Left renal cortex interstitium (tissue), 4 donors: Measurements from ENCODE around the gene GRIN1. TPM values are rescaled to one million over a fixed set of nuclear protein-coding genes. Genes with fewer than 3 reads are reported as not detected.
"Not testable (repeated sequence)": the region's sequence is repeated elsewhere in the genome, so short reads cannot be mapped to it uniquely, and the experiment has no call there.

ENCODE experiments used
- DNase-seq, 4 donors: peaks; one replicate each; pipeline ENCODE4 v3.0.0-alpha.2; 2013; ENCODE audit warnings: low read depth in 4 of 4, low spot score in 2 of 4, missing footprints in 1 of 4
- polyA plus RNA-seq, 4 donors: library from polyadenylated mRNA; unstranded; fragments of 120-200 nt; gene quantifications; one replicate each; pipeline ENCODE4 v1.2.1, GENCODE V29; 2013; ENCODE audit not compliant: insufficient read length in 4 of 4

Gene GRIN1
- polyA plus RNA-seq, 4 donors, result 0.06 to 0.60 (median 0.20) TPM; not detected in 1

GRCh38 chr9:137127301-137128157, 11.4 kb upstream of the GRIN1 start:
- DNase-seq, result no peak

GRCh38 chr9:137128158-137128861, 10.6 kb upstream of the GRIN1 start:
- DNase-seq, result no peak

- DNase-seq, result no peak
Observed at GRCh38 chr9:137128862-137129455, 10.0 kb upstream of the GRIN1 start.

GRCh38 chr9:137129456-137130175, 9.3 kb upstream of the GRIN1 start:
- peak; percentile 47 to 81 (median 70) for DNase-seq

- no peak for DNase-seq
Observed at GRCh38 chr9:137130176-137130755, 8.7 kb upstream of the GRIN1 start.

GRCh38 chr9:137134191-137134590, 4.8 kb upstream of the GRIN1 start:
- no peak for DNase-seq

GRCh38 chr9:137135154-137135553, 3.8 kb upstream of the GRIN1 start:
- not testable (repeated sequence) for DNase-seq

GRCh38 chr9:137136261-137136880, 2.6 kb upstream of the GRIN1 start:
- DNase-seq, result no peak

GRCh38 chr9:137136881-137137607, 1.9 kb upstream of the GRIN1 start:
- DNase-seq, result no peak

GRCh38 chr9:137138058-137138721, 764 bp upstream of the GRIN1 start:
- DNase-seq, result no peak

- DNase-seq, result no peak
Observed at GRCh38 chr9:137139468-137140150, 655 bp downstream of the GRIN1 start.

- DNase-seq, result no peak
Observed at GRCh38 chr9:137140151-137141012, 1.4 kb downstream of the GRIN1 start.

- DNase-seq, result no peak
Observed at GRCh38 chr9:137141050-137141810, 2.3 kb downstream of the GRIN1 start.

- no peak for DNase-seq
Observed at GRCh38 chr9:137141976-137142936, 3.3 kb downstream of the GRIN1 start.

GRCh38 chr9:137143459-137143858, 4.5 kb downstream of the GRIN1 start:
- no peak for DNase-seq
